GM12878 (cell line): ENCODE results near the gene PTPRN2. TPM values are rescaled to one million over a fixed set of nuclear protein-coding genes. Genes with fewer than 3 reads are reported as not detected.

Experiments
- ATAC-seq: fragments of 200-7000 bp; cut with Tn5 transposase; 3 replicates; pipeline ENCODE4 v1.9.1; 2020; ENCODE audit warnings: mild to moderate bottlenecking, moderate library complexity
- BruUV-seq: library from RNA; stranded (reverse); fragments of 400-500 nt; replicated peaks from 2 replicates; lab custom pipeline; 2021; lab: Mats Ljungman, UMichigan
- CTCF ChIA-PET: fragments of 300-600 bp; sonication (Branson Sonifier 250); formaldehyde crosslinking; extraction: SDS; loops from one replicate; lab custom pipeline; 2021; ENCODE audit warnings: inconsistent platforms; lab: Yijun Ruan, JAX
- POLR2A ChIA-PET: fragments of 350-600 bp; formaldehyde crosslinking; extraction: SDS; loops from one replicate; lab custom pipeline; 2021; ENCODE audit warnings: inconsistent platforms; lab: Charles Lee
- RAD21 ChIA-PET: fragments of 300-600 bp; sonication (Branson Sonifier 250); formaldehyde crosslinking; loops from one replicate; lab custom pipeline; 2023; ENCODE audit warnings: antibody characterized with exemption; ENCODE audit not compliant: unreplicated experiment; lab: Charles Lee
- SMC1A ChIA-PET: fragments of 300-600 bp; sonication (Branson Sonifier 250); formaldehyde crosslinking; loops from one replicate; lab custom pipeline; 2023; ENCODE audit not compliant: unreplicated experiment, uncharacterized antibody; lab: Charles Lee
- DNase-seq: peaks from one replicate; pipeline ENCODE4 v3.0.0-alpha.2; 2011; ENCODE audit warnings: low read depth, low spot score
- FAIRE-seq: peaks from 3 replicates; lab custom pipeline; 2011; peaks lifted over from hg19 to GRCh38; lab: Jason Lieb, UNC
- H2AFZ ChIP-seq: 2 replicates; pipeline ENCODE4 v1.6.0; 2011; ENCODE audit warnings: low read depth, low read length, control low read depth; ENCODE audit not compliant: control insufficient read depth
- H3K27ac ChIP-seq: 2 replicates; pipeline ENCODE4 v1.5.1; 2011; ENCODE audit warnings: control low read depth; ENCODE audit not compliant: control insufficient read depth, insufficient read depth
- H3K27me3 ChIP-seq, 2 experiments: replicated peaks in 1 of 2; 2 replicates each; pipeline versions ENCODE4 v1.6.0 to v1.6.1; 2011; ENCODE audit warnings: low read length in 1 of 2; ENCODE audit not compliant: control insufficient read depth in 2 of 2, insufficient read depth in 2 of 2
- H3K36me3 ChIP-seq, 2 experiments: 2 replicates each; pipeline ENCODE4 v1.5.1; 2011; ENCODE audit warnings: low read length in 1 of 2; ENCODE audit not compliant: control insufficient read depth in 2 of 2, insufficient read depth in 2 of 2
- H3K4me1 ChIP-seq: 2 replicates; pipeline ENCODE4 v1.6.1; 2011; ENCODE audit warnings: mild to moderate bottlenecking, low read length, moderate library complexity, mixed read lengths; ENCODE audit not compliant: control insufficient read depth, insufficient read depth
- H3K4me2 ChIP-seq: 2 replicates; pipeline ENCODE4 v1.6.0; 2011; ENCODE audit warnings: control low read depth; ENCODE audit not compliant: control insufficient read depth, insufficient read depth
- H3K4me3 ChIP-seq: fragments of 200-600 bp; sonication (generic); 2 replicates; pipeline ENCODE4 v1.5.1; 2016
- H3K79me2 ChIP-seq: 2 replicates; pipeline ENCODE4 v1.6.0; 2011; ENCODE audit warnings: low read length; ENCODE audit not compliant: control insufficient read depth, insufficient read depth
- H3K9ac ChIP-seq: 2 replicates; pipeline ENCODE4 v1.8.0; 2011; ENCODE audit warnings: low read length, control low read depth, mixed read lengths; ENCODE audit not compliant: control insufficient read depth, insufficient read depth
- H3K9me3 ChIP-seq: replicated peaks from 3 replicates; pipeline ENCODE4 v1.5.1; 2011; ENCODE audit warnings: mild to moderate bottlenecking, low read length; ENCODE audit not compliant: control insufficient read depth, insufficient read depth
- H4K20me1 ChIP-seq: 2 replicates; pipeline ENCODE4 v1.6.0; 2011; ENCODE audit not compliant: control insufficient read depth, insufficient read depth
- BHLHE40 ChIP-seq, 2 experiments: fragments of 450-650 bp in 1 of 2; IDR thresholded peaks; 2 replicates each; pipeline ENCODE4 v1.6.1; 2011 to 2017; ENCODE audit warnings: low read depth in 2 of 2, borderline replicate concordance in 1 of 2, improper control_type of control experiment in 1 of 2, low read length in 1 of 2, mild to moderate bottlenecking in 1 of 2
- SMAD1 ChIP-seq: fragments of 450-650 bp; IDR thresholded peaks from 2 replicates; pipeline ENCODE4 v1.6.1; 2018; ENCODE audit warnings: mild to moderate bottlenecking, low read depth; ENCODE audit not compliant: partially characterized antibody
- WGBS: methylation state at CpG from one replicate; pipeline ENCODE4 v1.1.6; 2016; ENCODE audit warnings: low lambda C conversion rate; ENCODE audit not compliant: insufficient replicate concordance, insufficient coverage; ENCODE audit errors: missing lambda C conversion rate; 5-methylcytosine and 5-hydroxymethylcytosine counted together
- in situ Hi-C: fragments of 300-500 bp; cut with MboI; formaldehyde crosslinking; loops from 9 replicates; pipeline ENCODE4 v1.14.3; 2018; ENCODE audit warnings: mixed read lengths
- intact Hi-C: fragments of 100-400 bp; cut with micrococcal nuclease; formaldehyde crosslinking; loops from one replicate; pipeline ENCODE4 v1.14.2; 2022; ENCODE audit not compliant: unreplicated experiment
- polyA plus RNA-seq, 11 experiments: library from polyadenylated mRNA; depleted of rRNA in 4 of 11; unstranded in 6 of 11; stranded (reverse) in 5 of 11; fragments of >200 nt; fragmentation: Nextera tagmentation in 4 of 11; fragmentation: Illumina TruSeq in 1 of 11; extraction: Ambion mirVana in 4 of 11; extraction: Trizol in 1 of 11; gene quantifications; 1 replicate in 1 of 11; 2 replicates in 10 of 11; pipeline versions ENCODE4 v1.2.1 to v1.2.3, GENCODE V29; 2011 to 2016; ENCODE audit warnings: inconsistent platforms in 2 of 11, missing spikeins in 2 of 11, low read depth in 1 of 11
- total RNA-seq, 4 experiments: library from RNA; depleted of rRNA in 3 of 4; stranded (reverse); fragments of >200 nt in 3 of 4; fragmentation: Illumina TruSeq in 1 of 4; extraction: Trizol in 1 of 4; gene quantifications; 2 replicates each; pipeline versions ENCODE4 v1.2.1 to v1.2.3, GENCODE V29; 2013 to 2021
- TF ChIP-seq, protein P1 (sequence below): IDR thresholded peaks from 2 replicates; pipeline ENCODE4 v1.6.1; 2012; ENCODE audit warnings: mild to moderate bottlenecking, low read depth, low read length

Gene PTPRN2
- total and polyA plus RNA-seq, 10 of the 15 experiments (the other 5 are each of a cell fraction or from before 2014, with no cell fraction given) = 5.4 TPM; not detected in 9

DNA sequence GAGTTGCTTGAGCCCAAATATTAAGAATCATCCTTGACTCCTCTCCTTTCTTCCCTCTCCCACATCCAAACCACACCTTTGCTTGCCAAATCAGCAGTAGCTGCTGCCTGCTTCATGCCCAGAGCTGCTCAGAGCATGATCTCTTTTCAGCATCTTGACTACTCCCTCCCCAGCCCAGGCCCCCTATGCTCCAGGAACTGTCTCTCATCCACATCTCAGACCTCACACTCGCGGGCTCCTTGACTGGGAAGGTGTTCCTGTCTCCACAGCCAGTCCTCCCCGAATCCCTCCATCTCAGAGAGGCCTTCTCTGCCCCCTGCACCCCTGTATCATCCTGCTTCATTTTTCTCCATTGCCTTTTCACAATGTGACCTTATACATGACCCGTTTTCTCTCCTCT is 1093.8 kb downstream of the PTPRN2 start:
- CTCF ChIA-PET = no interaction called here
- no peak for FAIRE-seq
- no TSS peak for BruUV-seq

DNA sequence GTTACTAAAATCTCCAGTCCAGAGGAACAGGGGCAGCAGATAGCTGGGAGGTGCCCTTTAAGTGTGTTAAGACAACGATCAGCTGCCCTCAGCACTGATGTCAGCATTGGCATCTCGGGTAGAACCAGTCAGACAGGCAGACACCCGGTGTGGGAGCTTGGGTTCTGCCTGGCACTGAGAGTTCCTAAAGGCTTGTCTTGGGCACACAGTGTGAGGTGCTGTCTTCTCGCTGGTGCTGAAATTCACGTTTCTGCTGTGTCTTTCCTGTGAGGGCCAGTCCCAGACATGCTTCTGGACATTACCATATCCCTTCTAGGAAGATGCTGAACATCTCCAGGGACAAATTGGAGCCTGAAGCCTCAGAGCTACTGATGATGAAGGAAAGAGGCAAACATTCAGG is 1094.6 kb downstream of the PTPRN2 start:
- DNase-seq (no peak), FAIRE-seq (no peak), ATAC-seq (no peak)
- H3K9ac ChIP-seq = no peak overlapping the region
- H3K4me2 ChIP-seq = no peak overlapping the region
- no TSS peak for BruUV-seq
- no peaks in the 10 kb centered on the region for H4K20me1 ChIP-seq
- ChIA-PET SMC1A (no interaction called here), RAD21 (no interaction called here), CTCF (interaction anchor here (0.7 to 1.5 kb wide), 2 partner anchors 19 to 784 kb away, joined by 3 read pairs; no protein-coding TSS in a partner anchor), POLR2A (no interaction called here)
- no peak for TF ChIP-seq SMAD1
- TF ChIP-seq, protein P1, sequence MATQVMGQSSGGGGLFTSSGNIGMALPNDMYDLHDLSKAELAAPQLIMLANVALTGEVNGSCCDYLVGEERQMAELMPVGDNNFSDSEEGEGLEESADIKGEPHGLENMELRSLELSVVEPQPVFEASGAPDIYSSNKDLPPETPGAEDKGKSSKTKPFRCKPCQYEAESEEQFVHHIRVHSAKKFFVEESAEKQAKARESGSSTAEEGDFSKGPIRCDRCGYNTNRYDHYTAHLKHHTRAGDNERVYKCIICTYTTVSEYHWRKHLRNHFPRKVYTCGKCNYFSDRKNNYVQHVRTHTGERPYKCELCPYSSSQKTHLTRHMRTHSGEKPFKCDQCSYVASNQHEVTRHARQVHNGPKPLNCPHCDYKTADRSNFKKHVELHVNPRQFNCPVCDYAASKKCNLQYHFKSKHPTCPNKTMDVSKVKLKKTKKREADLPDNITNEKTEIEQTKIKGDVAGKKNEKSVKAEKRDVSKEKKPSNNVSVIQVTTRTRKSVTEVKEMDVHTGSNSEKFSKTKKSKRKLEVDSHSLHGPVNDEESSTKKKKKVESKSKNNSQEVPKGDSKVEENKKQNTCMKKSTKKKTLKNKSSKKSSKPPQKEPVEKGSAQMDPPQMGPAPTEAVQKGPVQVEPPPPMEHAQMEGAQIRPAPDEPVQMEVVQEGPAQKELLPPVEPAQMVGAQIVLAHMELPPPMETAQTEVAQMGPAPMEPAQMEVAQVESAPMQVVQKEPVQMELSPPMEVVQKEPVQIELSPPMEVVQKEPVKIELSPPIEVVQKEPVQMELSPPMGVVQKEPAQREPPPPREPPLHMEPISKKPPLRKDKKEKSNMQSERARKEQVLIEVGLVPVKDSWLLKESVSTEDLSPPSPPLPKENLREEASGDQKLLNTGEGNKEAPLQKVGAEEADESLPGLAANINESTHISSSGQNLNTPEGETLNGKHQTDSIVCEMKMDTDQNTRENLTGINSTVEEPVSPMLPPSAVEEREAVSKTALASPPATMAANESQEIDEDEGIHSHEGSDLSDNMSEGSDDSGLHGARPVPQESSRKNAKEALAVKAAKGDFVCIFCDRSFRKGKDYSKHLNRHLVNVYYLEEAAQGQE = peak; percentile 72; the same call in 1 of the 2 replicates
- H3K36me3 ChIP-seq = no peaks in the 10 kb centered on the region
- intact Hi-C loops = no loop called here
- no peaks in the 10 kb centered on the region; the same call in 2 of the 3 replicates for H3K9me3 ChIP-seq
- in situ Hi-C loops = no loop called here
- peaks cover 18% of the 10 kb centered on the region for H3K4me1 ChIP-seq
- no peaks in the 10 kb centered on the region for H3K27me3 ChIP-seq
- WGBS = 7% methylated on average over 5 of the region's 5 CpGs
- no peaks in the 10 kb centered on the region for H3K79me2 ChIP-seq
- H2AFZ ChIP-seq = no peak overlapping the region
- no peak overlapping the region for H3K27ac ChIP-seq
- no peak overlapping the region for H3K4me3 ChIP-seq

More for the DNA sequence above, 1093.8 kb downstream of the PTPRN2 start:
- Histone ChIP-seq H3K79me2 (no peaks in the 10 kb centered on the region), H3K36me3 (no peaks in the 10 kb centered on the region), H3K27ac (no peak overlapping the region), H3K4me1 (peaks cover 18% of the 10 kb centered on the region), H4K20me1 (no peaks in the 10 kb centered on the region), H3K9me3 (no peaks in the 10 kb centered on the region; the same call in 2 of the 3 replicates), H3K4me3 (no peak overlapping the region), H3K9ac (no peak overlapping the region), H3K4me2 (no peak overlapping the region), H3K27me3 (no peaks in the 10 kb centered on the region), H2AFZ (no peak overlapping the region)
- DNase-seq = no peak
- intact Hi-C loops = no loop called here
- ChIA-PET RAD21 (no interaction called here), POLR2A (no interaction called here), SMC1A (no interaction called here)
- in situ Hi-C loops = no loop called here
- TF ChIP-seq BHLHE40 (IDR thresholded peaks at IDR 0.05; ENCODE audit: borderline replicate concordance in 1 of 2, low read depth in 2 of 2, low read length in 1 of 2) = no peak
- no peak for ATAC-seq
- WGBS = 34% methylated on average over 4 of the region's 4 CpGs
